Activated CD4-positive, alpha-beta T cell treated with anti-CD3 and anti-CD28 coated beads, Interleukin-2, Interleukin-6, amounts not matched to agents 100 ng/mL and 50 ng/mL, durations not matched to agents 16 hours and 8 hours (primary cell): Measurements from ENCODE around the gene SIGLEC6.

Source experiments
- DNase-seq: peaks from one replicate; pipeline ENCODE4 v3.0.0-alpha.2; 2020

Gene SIGLEC6

GRCh38 chr19:51548213-51548651, 16.8 kb upstream of the SIGLEC6 start:
- DNase-seq, result no peak

GRCh38 chr19:51547397-51548212, 16.1 kb upstream of the SIGLEC6 start:
- peak; percentile 7 for DNase-seq

DNA sequence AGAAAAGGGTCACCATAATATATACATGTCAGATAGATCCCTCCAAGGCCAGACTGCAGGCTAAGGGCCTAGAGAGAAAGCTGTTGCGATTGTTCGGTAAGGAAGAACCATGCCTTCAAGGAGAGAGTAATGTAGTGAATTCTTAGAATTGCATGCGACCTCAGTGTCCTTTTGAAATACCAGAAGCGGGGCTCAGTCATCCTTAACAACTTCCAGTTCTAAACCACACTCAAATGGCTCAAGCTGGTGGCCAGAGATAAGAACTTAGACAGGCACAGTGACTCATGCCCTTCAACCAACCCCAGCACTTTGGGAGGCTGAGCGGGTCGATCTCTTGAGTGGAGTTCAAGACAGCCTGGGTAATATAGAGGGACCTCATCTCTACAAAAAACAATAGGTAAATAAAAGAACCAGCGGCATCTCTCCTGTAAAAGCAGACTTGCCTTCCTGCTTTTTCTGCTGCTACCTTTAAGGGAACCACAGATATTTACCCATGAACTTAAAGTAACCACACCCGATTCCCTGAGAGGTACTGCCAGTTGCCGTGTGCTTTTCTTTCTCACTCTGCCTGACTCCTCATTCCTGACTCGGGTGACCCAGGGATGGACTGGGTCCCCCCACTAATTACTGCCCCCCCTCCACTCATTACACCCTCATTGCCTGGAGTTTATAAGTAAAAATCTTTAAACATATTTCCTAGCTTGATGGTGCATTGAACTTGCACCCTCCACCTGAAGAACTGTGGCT, 15.4 kb upstream of the SIGLEC6 start:
- peak; percentile 23 for DNase-seq

GRCh38 chr19:51546107-51546649, 14.7 kb upstream of the SIGLEC6 start:
- DNase-seq, result no peak

- DNase-seq, result no peak
Observed at GRCh38 chr19:51544038-51544437, 12.6 kb upstream of the SIGLEC6 start.

- no peak for DNase-seq
Observed at GRCh38 chr19:51542699-51543098, 11.2 kb upstream of the SIGLEC6 start.

GRCh38 chr19:51541458-51542357, 10.2 kb upstream of the SIGLEC6 start:
- DNase-seq, result no peak

GRCh38 chr19:51539821-51540366, 8.4 kb upstream of the SIGLEC6 start:
- no peak for DNase-seq

GRCh38 chr19:51535535-51535934, 4.1 kb upstream of the SIGLEC6 start:
- no peak for DNase-seq

DNA sequence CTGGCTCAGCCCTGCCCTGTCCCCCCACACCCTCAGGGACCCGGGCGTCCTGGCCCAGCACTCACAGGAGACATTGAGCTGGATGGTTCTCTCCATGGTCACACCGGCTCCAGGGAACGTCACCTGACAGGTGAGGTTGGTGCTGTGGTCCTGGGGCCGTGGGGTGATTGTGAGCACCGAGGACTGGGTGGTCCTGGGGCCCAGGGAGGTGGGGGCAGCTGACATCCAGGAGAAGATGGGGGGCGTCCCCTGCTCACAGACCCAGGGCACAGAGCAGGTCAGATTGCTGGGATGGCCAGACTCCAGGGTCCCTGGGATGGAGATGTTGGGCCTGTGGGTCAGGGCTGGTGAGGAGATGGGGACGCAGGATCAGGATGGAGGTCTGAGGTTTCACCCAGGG, 854 bp downstream of the SIGLEC6 start:
- DNase-seq, result no peak

GRCh38 chr19:51529301-51529700, 2.2 kb downstream of the SIGLEC6 start:
- no peak for DNase-seq

GRCh38 chr19:51525651-51526050, 5.8 kb downstream of the SIGLEC6 start:
- DNase-seq, result no peak

DNA sequence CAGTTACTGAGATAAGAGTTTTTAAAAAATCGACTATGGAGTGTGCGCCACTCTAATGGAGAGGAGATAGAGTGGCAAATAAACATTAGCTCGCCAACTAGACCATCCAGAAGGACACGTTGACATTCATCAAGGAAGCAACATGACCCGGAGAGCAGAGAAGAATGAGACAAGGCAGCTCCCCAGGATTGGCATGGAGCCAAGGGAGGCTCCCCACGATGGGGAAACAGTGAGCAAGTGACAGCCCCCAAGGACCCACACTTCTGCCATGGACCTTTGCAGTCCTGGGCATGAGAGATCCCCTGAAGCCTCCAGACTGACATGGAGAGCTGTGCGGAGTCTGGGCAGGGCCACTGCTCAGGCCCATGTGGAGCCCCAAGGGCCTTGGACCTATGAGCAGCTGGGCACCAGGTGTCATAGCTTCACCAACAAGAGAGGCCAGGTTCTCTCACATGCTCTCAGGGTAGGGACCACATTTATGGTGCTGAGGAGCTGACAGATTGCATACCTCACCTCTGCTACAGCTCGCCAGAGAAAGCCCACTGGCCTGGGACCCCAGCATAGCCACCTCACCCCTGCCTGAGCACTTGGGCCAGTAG, 6.7 kb downstream of the SIGLEC6 start:
- DNase-seq, result no peak

DNA sequence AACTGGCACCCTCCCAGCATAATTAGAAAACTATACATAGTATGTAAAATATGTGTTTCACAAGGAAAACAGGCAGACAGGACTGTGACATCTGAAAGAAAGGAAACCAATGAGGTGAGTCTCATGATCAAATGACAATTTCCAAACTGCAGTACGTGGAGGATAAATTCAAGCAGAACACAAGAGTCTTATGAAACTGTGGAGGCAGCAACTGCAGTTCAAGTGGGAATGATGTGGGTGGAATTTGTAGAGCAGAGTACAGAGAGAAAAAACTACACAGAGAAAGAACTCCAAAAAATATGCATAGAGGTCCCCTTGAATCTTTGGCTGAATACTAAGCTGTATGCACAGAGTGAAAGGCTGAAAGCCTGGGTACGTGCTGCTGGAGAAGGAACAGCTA, 9.7 kb downstream of the SIGLEC6 start:
- no peak for DNase-seq

GRCh38 chr19:51521357-51521756, 10.1 kb downstream of the SIGLEC6 start:
- no peak for DNase-seq

DNA sequence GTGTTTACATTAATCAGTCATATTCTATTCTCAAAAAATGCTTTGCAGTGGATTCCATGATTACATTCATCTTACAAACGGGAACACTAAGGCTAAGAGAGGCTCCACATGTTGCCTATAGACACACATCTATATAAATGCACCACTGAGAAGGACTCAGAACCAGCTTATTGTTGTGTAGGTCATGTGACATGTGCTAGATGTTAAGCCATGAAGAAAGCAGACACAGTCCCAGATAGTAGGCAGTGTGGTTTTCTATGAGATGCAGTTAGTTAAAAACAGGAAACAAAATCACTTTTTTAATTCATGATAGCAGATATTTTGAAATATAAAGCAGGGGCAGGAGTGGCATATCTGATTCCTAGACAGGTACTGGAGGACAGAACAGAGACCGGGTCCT, 10.7 kb downstream of the SIGLEC6 start:
- DNase-seq, result no peak

DNA sequence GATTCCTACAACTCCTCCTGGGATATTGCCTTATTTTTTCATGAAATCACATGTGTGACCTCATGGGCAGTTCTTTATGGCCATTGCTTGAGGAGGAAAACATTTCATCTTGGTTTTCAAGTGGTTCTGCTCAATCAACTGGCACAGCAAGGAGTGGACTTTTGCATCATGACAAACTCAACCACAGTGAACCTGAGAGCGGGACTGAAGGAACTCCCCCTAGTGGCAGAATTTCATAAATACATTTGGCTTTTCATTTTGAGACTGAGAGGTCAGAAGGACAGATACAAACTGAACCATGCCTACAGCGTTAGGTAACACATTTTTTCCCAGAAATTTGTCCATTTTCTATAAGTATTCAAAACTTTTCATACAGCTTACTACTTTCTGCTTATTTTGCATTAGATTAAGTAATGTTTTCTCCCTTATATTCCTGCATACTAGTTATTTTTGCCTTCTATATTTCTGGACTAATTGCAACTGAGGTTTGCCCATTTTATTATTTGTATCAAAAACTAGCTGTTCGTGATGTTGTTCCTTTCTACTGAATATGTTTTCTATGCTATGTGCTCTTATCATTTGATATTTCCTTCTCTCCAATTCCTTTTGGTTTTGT, 16.5 kb downstream of the SIGLEC6 start:
- DNase-seq, result peak; percentile 71

DNA sequence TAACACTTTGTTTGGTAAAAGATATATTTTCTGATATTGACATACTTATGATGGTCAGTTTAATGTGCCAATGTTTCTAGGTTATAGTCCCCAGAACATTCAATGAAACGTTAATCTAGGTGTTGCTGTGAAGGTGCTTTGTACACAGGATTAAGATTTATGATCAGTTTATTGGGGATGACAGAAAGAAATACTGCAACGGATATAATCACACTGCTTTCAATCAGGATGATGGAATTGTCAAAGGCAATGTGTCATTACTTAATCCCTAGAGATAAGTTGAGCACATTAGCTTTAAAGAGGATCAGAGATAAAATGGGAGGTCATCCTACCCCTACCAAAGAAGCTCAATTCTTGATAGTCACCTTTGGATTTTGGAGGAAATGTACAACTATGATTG, 17.5 kb downstream of the SIGLEC6 start:
- no peak for DNase-seq

GRCh38 chr19:51511353-51511752, 20.1 kb downstream of the SIGLEC6 start:
- DNase-seq, result peak; percentile 32

- no peak for DNase-seq
Observed at GRCh38 chr19:51509823-51510660, 21.4 kb downstream of the SIGLEC6 start.
